Fibroblast of pulmonary artery (primary cell): ENCODE results near the gene AGR2.
"Not testable (repeated sequence)": the region's sequence is repeated elsewhere in the genome, so short reads cannot be mapped to it uniquely, and the experiment has no call there.

Source experiments
- DNase-seq: peaks from one replicate; pipeline ENCODE4 v3.0.0-alpha.2; 2010; ENCODE audit warnings: low read depth
- H3K4me3 ChIP-seq: replicated peaks from 2 replicates; pipeline ENCODE4 v1.5.1; 2011; ENCODE audit warnings: low read depth, mild to moderate bottlenecking, control low read depth, low read length, moderate library complexity
- CTCF ChIP-seq: IDR thresholded peaks from 2 replicates; pipeline ENCODE4 v1.5.1; 2011; ENCODE audit warnings: mild to moderate bottlenecking, control low read depth, low read length, inconsistent platforms; ENCODE audit errors: missing control alignments

AGR2 gene

GRCh38 chr7:16770657-16771329 is 34.0 kb downstream of the AGR2 start:
- DNase-seq = no peak
- H3K4me3 ChIP-seq = no peak overlapping the region
- no peak for TF ChIP-seq CTCF

GRCh38 chr7:16769994-16770393 is 34.8 kb downstream of the AGR2 start:
- H3K4me3 ChIP-seq, DNase-seq: not testable (repeated sequence)

- no peak for DNase-seq
- no peak overlapping the region for H3K4me3 ChIP-seq
- TF ChIP-seq CTCF = no peak
Measured at GRCh38 chr7:16765436-16765859, 39.4 kb downstream of the AGR2 start.

- H3K4me3 ChIP-seq = no peak overlapping the region
- no peak for DNase-seq
- no peak for TF ChIP-seq CTCF
Measured at GRCh38 chr7:16764942-16765341, 39.9 kb downstream of the AGR2 start.

GRCh38 chr7:16762177-16762576 is 42.6 kb downstream of the AGR2 start:
- no peak overlapping the region for H3K4me3 ChIP-seq
- TF ChIP-seq CTCF = no peak
- no peak for DNase-seq

- no peak for DNase-seq
- no peak overlapping the region for H3K4me3 ChIP-seq
- no peak for TF ChIP-seq CTCF
Measured at GRCh38 chr7:16759840-16760239, 45.0 kb downstream of the AGR2 start.

GRCh38 chr7:16758631-16759611 is 45.9 kb downstream of the AGR2 start:
- TF ChIP-seq CTCF = no peak
- no peak overlapping the region for H3K4me3 ChIP-seq
- DNase-seq = no peak
